ENCODE measurements around the gene COL23A1. TPM values are rescaled to one million over a fixed set of nuclear protein-coding genes. Genes with fewer than 3 reads are reported as not detected.

Gene COL23A1
- total RNA-seq, 1 experiment from 2014 or later: not detected

DNA sequence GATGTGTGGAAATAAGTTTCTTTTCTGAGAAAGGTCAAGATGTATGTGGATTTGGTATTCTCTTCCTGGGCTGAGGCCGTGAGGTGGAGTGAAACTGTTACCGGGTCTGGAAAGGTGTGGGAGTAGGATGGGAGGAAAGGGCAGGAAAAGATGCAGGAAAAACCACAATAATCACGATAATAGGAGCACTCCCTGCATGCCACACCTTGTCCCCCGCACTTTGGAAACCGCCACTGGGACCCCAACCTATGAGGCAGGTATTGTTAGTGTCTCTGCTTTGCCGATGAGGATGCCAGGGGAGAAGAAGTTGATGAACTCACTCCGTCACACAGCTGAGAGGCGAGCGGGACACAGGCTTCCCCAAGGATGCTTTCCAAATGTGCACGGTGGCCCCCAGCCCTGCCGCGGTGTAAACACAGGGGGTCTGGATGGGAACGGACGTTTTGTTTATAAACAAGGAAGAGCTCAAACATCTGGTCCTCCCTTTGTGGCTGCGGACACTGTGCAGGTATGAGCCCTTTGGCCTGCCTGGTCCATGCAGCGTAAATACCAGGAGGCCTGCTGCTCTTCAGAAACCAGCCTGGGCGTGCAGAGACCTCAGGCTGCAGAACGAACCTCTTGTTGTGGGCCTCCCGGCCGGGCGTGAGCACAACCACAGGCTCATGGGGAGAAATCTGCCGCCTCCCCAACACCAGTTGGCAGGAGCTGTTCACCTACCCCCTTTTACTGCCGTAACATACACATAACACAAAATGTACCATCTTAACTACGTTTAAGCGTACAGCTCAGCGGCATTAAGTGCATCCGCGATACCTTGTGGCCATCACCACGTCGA is 126.7 kb downstream of the COL23A1 start:
- no peak for DNase-seq (ENCODE audit: low read depth)

DNA sequence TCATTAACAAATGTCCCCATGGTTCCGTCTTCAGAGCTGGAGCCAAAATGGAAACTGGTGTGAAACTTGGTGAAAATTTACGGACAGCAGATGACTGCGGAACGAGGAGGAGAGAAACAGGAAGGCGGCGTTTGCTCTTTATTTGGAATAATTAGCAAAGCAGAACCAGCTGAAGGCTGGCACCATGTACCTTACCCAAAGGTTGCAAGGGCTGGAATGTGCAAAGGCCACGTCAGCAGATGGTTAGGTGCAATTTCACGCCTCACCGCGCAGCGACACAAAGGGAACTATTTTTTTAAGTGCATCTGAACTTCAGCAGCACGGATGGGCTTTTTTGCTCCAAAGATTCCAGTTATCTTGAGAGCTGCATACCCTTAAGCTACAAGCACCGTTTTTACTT is 127.4 kb downstream of the COL23A1 start:
- DNase-seq (ENCODE audit: low read depth): no peak

DNA sequence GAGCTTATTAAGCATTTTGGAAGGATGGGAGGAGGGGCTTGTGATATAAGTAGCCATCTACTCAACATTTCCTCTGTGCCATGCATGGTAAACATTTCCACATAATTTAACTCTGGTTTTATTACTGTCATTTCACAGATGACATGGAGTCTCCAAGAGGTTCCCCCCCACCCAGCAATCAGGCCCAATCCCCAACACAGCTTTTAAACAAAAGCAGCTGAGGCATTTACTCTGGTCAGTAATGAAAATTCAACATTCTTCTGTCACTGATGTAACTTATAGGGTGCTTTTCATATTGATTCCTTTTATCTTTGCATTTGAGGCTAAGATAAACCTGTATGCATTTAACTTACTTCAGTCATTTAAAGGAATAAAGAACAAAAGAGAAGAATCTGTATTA is 128.1 kb downstream of the COL23A1 start:
- no peak for DNase-seq (ENCODE audit: low read depth)

DNA sequence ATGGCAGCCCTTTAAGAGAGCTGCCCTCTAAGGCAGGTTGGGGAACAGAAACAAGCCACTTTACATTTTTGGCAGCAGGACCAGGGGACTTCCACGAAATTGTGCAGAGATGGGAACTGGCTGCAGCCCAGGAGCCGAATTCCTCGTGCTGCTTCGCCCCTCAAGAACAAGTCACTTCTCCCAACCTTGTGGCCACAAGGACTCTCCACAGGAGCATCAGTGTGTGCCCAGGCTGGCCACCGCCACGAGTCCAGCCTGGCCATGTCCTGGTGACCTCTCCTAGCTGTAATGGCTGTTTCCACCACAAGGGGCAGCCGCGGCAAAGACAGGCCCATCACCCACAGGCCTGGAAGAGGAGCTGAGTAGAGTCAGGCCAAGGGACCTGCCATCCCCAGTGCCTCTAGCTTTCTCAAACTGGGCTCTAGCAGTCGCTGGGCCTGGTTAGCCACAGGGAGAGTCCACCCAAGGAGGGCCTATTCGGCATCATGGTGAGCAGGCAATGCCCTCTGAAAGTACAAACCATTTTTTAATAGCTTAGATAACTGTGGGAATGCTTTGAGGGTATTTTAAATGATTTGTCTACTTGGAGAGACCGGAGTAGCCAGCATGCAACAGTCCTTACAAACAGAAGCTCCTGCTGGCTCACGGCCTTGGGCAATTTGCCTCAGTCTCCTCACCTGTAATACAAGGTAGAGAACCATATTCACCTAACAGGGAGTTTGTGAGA is 129.0 kb downstream of the COL23A1 start:
- DNase-seq (ENCODE audit: low read depth): peak; percentile 41

DNA sequence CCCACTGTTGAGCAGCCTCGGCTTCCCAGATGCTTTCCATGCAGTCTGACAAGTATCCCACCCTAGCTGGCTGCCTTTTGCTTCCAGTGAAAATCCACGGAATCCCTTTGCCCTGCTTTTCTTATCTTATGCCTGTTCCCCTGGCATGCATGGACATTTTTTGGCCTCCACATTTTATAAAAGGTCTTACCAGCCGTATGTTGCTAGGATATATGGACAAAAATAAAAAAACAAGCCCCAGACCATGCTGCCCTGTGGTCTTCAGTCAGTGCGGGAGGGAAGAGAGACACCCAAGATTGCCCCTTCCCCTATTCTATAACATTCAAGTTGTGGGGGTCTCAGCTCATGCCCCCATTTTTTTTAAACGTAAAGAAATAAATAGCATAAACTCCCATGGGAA is 129.6 kb downstream of the COL23A1 start:
- no peak for DNase-seq (ENCODE audit: low read depth)

DNA sequence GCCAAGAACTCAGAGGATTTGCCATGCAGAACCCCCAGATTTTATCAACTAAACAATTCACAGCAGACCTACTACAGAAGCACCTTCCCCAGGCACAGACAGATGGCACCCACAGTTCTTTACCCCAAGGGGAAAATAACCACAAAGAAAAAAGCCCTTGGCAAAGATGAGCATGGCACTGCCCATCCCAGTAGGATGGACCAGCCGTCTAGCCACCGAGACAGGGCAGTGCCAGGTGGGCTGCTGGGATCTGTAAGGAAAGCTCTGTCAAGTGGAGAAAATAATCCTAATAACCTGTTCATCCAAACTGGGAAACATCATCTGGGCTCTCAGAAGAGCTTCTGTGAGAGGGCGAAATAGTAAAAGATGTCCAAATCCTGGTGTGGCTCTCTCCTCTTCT is 130.0 kb downstream of the COL23A1 start:
- no peak for DNase-seq (ENCODE audit: low read depth)

DNA sequence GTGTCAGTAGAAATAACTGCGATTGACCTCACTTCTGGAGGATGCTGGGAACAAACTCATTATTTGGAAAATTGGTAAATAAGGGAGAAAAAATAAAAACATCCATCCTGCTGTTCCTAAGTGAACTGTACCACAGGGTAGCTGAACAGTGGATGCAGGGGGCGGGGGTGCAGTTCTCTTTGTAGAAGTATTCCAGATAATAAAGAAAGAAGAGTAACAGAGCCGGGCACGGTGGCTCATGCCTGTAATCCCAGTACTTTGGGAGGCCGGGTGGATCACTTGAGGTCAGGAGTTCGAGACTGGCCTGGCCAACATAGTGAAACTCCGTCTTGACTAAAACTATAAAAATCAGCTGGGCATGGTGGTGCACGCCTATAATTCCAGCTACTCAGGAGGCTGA is 132.1 kb downstream of the COL23A1 start:
- DNase-seq (ENCODE audit: low read depth): no peak

DNA sequence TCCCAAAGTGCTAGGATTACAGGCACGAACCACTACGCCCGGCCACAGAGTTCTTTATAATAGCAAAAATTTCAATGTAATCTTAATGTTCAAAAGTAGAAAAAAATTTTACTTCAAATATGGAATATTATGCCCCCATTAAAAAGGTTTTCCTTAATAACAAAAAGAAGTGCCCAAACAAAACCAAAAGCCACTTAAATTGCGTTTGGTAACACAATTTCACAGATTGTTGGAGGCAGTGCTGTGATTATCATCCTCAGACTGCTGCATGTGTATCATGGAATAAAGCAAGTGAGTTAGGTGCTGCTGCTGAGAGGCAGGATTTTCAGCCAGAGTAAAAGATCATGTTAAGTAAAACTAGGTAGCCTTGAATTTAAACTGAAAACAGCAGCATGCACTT is 132.7 kb downstream of the COL23A1 start:
- no peak for DNase-seq (ENCODE audit: low read depth)

DNA sequence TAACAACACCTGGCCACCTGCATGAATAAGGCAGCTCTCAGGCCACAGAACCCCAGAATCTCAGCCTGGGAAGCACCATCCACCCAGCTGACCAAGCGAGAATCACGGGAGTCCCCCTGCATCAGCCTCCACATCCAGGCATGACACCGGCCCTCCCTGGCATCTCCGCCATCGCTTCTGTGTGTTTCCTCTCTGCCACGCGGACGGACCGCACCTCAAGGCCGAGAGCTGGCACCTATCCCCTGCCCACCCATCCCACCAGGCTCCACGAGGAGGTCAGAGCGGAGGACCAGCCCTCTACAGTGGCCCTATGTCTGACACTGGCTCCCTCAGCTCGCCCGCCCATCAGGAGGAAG is 134.7 kb downstream of the COL23A1 start:
- DNase-seq (ENCODE audit: low read depth): no peak

DNA sequence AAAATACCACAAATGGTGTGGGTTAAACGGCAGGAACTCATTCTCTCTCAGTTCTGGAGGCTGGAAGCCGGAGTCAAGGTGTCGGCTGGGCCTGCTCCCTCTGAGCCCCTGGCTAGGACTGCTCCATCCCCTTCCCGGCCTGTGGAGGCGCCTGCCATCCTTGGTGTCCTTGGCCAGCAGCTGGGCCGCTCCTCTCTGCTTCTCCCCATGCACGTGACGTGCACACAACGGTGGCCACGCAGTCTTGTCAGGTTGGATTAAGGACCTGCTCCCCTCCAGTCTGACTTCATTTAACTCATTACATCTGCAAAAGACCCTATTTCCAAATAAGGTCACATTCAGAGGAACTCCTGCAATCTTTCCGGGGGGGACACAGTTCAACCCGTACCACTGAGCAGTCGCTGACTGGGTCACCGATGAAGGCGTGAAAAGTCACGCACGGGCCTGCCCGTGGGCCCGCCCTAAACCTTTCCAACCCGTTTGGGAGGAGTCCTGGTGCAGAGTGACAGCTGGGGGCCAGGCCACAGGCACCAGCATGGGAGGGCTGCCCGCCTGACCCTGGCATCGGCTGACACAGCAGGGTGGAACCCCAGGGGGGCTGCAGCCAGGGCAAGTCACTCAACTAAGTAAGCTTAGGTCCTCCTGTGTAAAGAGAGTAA is 135.2 kb downstream of the COL23A1 start:
- no peak for DNase-seq (ENCODE audit: low read depth)

DNA sequence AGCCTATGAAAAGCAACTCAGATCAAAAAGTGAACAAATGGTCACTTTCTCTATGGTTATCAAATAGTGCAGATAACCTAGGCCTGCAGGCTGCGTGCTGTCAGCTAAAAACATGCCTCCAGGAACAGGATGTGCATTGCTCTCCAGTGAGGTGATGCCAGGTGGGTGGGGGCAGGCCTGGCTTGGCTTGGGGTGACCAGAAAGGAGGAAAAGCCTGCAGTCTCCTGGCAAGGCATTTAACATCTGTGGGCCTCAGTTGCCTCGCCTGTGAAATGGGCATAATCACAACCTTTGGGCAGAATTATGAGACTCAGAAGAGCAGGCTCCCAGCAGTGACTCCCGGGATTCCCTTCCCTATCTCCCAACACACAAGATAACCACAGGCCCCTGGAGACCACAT is 135.9 kb downstream of the COL23A1 start:
- DNase-seq (ENCODE audit: low read depth): no peak

DNA sequence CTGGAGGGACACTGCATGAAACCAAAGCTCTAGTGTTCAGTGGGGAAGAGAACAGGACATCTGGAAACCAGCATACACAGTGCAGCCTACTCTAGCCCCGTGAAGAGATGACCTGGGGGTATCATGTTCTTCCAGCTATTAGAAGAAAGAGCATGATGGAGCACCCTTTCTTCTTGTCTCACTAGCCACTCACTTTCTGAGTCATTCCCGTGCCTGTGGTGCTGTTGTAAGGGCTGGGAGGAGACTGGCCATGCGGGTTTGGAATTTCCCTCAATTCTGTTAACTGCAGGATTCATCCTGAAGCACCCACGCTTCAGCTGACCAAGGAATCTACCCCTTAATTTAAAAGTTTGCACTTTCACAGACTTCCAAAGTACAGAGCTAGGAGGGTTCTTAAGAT is 137.0 kb downstream of the COL23A1 start:
- DNase-seq (ENCODE audit: low read depth): no peak

DNA sequence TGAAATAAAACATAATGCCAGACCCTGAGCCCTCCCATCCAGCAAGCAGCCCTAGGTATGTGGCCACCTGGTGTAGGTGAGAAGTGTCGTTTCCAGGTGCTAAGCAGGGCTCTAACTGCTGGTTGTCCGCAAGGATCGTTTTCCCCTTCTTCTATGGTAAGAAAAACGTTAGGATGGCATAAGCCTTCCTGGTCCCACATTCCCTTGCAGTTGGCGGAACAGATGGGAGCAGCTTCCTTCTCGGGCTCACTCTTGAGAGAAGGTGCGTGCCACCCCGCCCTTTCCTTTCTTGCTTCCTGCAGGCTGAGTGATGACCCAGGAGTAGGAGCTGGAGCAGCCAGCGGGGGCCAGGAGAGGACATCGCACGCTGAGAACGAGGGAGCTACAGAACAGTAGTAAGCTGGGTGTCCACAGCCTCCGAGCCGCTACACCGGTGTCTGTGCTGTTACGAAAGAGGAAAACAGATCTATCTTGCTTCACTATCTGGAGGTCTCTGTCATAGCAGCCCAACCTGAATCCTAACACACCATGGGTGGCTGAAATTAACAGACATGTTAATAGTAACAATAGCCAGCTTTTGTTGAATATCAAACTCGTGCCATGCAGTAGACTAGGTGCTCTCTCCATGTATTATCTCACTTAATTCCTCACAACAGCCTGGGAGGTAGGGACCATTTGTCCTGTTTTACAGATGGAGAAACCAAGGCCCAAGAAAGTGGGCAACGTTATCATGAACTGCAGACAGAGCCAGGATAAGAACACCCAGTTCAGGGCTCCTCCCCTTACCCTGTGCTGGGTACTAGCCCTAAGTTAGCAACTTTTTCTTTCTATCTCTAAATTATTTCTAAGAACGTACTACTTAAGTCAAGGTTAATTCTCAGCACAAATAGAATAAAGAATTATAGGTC is 139.8 kb downstream of the COL23A1 start:
- no peak for DNase-seq (ENCODE audit: low read depth)

DNA sequence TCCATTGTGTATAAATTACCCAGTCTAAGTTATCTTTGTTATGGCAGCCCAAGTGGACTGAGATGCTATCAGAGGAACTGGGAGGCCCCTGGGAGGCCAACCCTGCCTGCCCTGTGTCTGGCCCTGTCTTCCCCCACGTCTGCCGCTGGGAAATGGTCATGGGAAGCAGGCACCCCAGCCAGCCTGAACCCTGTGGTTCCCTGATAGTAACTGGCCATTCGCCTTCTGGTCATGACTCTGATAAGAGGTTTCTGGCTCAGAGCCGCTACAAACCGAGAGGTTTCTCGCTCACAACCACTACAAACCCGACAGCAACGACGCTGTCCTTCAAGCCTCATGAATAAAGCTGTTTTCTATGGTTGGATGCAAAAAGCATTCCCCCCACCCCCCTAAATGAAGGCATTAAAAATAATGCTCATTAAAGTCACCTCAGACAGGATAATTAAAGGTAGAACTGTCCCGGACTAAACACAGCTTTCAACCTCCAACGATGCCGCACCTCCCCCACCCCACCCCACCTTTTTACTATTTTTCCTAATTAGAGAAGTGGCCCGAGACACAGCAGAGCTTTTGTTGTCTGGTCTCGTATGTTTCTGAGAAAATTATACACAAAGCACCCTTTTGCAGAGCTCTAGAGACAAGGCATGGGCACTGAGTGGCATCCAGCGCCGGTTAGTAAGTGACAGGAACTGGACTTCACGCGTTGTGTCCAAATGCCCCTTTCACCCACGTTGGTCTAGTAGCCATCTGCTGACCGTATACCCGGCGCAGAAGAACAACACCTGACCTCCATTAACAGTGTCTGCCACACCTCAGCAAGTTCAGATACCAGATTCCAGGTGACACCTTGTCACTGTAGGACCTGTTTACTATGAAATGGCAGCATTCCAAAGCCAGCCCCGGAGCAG is 140.8 kb downstream of the COL23A1 start:
- DNase-seq (ENCODE audit: low read depth): no peak

DNA sequence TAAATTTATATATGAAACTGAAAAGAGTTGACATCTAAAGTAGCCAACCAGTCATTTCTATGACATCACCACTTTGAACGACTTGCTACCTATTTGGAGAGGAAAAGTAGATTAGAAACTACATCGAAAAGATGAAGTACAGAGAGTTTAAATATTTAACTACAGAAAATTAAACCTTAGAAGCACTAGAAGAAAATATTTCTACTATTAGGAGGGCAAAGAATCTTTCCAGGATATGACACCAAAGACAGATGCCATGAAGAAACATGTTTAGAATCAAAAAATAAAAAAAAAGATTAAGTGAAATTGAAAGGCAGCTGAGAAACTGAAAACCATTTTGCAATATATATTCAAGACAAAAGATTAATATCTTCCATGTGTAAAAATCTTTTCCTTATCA is 144.7 kb downstream of the COL23A1 start:
- no peak for DNase-seq (ENCODE audit: low read depth)

DNA sequence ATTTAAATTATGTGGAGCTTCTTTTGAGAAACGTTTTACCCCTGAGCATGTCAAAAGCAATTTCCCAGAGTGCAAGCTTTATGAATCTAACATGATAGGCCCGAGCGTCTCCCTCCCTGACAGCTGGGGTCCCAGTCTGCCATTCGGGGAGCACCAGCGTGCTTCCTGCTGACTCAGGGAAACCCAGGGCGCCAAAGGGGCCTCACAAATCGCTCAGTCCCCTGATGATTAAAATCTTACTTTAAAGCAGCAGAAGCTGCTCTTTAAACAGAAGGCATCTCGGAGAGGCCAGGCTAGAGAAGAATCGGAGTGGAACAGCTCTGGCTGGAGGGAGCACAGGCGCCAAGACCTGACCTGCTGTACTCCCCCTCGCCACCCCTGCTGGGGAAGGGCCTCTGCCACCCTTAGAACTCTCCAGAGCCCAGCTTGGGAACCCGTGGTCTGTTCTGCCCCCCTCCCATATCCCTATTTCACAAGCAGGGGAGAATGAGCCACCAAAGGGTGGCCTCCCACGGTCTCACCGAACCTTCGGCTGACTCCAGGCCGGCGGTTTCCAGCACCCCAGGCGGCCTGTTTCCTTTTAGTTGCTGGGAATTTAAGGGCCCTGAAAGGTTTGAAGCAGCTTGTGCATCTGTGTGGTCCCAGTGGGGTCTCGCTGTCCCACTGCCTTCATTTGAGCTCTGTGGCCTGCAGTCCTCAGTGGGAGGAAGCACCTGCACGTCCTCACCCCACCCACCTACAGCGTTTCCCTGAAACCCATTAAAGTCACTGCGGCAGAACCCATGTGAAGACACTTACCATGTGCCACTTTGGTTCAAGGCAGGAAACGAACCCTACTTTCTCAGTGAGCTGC is 147.6 kb downstream of the COL23A1 start:
- no peak for DNase-seq (ENCODE audit: low read depth)

DNA sequence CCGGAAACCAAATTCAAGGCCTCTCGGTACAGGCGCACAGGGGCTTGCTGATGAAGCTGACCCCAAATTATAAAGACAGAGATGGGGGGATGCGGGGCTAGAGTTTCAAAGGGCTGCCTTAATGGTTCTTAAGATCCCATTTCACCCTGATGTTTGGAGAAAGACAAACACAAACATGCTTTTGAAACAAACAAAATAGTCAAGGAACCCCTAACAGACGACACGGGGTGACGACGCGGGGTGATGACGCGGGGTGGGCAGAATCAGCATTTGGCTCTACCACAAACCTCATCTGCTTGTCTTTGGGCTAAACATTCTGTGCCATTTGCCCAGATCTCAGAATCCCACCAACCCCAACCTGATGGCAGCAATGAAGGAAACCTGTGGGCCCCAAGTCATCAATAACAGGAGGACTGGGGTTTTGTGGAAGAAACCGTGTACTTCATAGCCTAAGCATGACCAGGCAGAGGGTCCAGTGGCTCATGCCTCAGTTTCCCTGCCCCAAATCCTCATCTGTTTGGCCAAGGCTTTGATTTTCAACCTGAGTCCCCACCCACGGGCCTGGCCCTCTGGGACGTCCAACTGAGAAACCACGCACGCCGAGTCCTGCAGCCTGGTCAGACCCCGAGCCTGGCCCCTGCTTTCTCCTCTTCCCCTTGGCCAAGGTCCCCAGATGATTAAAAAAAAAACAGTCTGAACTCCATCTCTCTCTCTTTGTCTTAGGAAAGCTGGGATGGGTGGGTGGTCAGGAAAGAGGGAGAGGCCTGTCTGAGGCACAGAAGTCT is 148.5 kb downstream of the COL23A1 start:
- DNase-seq (ENCODE audit: low read depth): no peak

DNA sequence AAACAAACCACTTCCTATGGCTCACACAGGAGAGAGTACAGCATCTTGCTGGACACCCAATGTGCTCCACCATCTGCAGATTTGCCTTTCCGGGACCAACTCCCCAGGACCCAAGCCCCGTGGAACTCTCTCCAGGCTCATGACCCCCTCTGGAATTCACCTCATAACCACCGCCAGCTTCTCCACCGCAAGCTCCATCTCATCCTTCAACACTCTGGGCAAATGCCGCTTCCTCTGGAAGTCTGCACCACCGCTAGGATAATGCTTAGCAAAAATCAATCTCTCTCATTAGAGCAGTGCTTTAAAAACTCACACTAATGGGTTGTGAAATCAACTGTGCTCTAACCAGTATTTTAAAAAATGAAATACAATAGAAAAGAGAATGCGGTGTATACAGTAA is 150.0 kb downstream of the COL23A1 start:
- DNase-seq (ENCODE audit: low read depth): no peak
